CD4-positive, CD25-positive, alpha-beta regulatory T cell (primary cell): ENCODE results near the gene CCT7. TPM values are rescaled to one million over a fixed set of nuclear protein-coding genes. Genes with fewer than 3 reads are reported as not detected.

ENCODE experiments used
- ATAC-seq, 2 donors: fragments of 150-1000 bp; cut with Tn5 transposase; one replicate each; pipeline ENCODE4 v1.10.0; 2021; ENCODE audit warnings: low read depth in 2 of 2, moderate number of reproducible peaks in 2 of 2, moderate library complexity in 1 of 2
- DNase-seq, 3 donors: peaks; one replicate each; pipeline versions ENCODE4 v3.0.0 to v3.0.0-alpha.2; 2012 to 2022; ENCODE audit warnings: mixed read lengths in 1 of 3
- H3K27ac ChIP-seq: one replicate; pipeline ENCODE4 v1.7.0; 2013; ENCODE audit warnings: mild to moderate bottlenecking, low read length; ENCODE audit not compliant: insufficient read depth, poor library complexity, severe bottlenecking
- H3K27me3 ChIP-seq: one replicate; pipeline ENCODE4 v1.7.0; 2013; ENCODE audit warnings: low read length; ENCODE audit not compliant: control insufficient read depth, insufficient read depth
- H3K36me3 ChIP-seq: one replicate; pipeline ENCODE4 v1.7.0; 2013; ENCODE audit warnings: mild to moderate bottlenecking, low read length, moderate library complexity; ENCODE audit not compliant: control insufficient read depth, insufficient read depth
- H3K4me1 ChIP-seq: 2 replicates; pipeline ENCODE4 v1.7.0; 2013; ENCODE audit warnings: mild to moderate bottlenecking, low read length; ENCODE audit not compliant: insufficient read depth, control insufficient read depth, poor library complexity, severe bottlenecking
- H3K4me3 ChIP-seq: one replicate; pipeline ENCODE4 v1.7.0; 2013; ENCODE audit warnings: low read depth, mild to moderate bottlenecking, low read length, moderate library complexity
- H3K9me3 ChIP-seq, 2 experiments: 1 replicate in 1 of 2; 2 replicates in 1 of 2; pipeline ENCODE4 v1.7.0; 2013; ENCODE audit warnings: low read length in 2 of 2, mild to moderate bottlenecking in 1 of 2, moderate library complexity in 1 of 2; ENCODE audit not compliant: control insufficient read depth in 2 of 2
- H3K27ac Mint-ChIP-seq, 3 donors: one replicate each; pipeline ENCODE4 v1.8.0; 2020 to 2022; ENCODE audit warnings: mild to moderate bottlenecking in 3 of 3, mixed read lengths in 3 of 3, moderate library complexity in 2 of 3
- H3K27me3 Mint-ChIP-seq: one replicate; pipeline ENCODE4 v1.8.0; 2022; ENCODE audit warnings: mild to moderate bottlenecking, mixed read lengths
- H3K36me3 Mint-ChIP-seq: one replicate; pipeline ENCODE4 v1.8.0; 2020; ENCODE audit warnings: mixed read lengths
- H3K4me1 Mint-ChIP-seq, 4 donors: one replicate each; pipeline ENCODE4 v1.8.0; 2020 to 2022; ENCODE audit warnings: mixed read lengths in 4 of 4, mild to moderate bottlenecking in 1 of 4
- H3K4me3 Mint-ChIP-seq, 4 donors: one replicate each; pipeline ENCODE4 v1.8.0; 2020 to 2022; ENCODE audit warnings: mild to moderate bottlenecking in 4 of 4, mixed read lengths in 4 of 4, moderate library complexity in 3 of 4
- H3K9me3 Mint-ChIP-seq, 7 donors: one replicate each; pipeline ENCODE4 v1.8.0; 2020 to 2022; ENCODE audit warnings: mixed read lengths in 7 of 7, mild to moderate bottlenecking in 3 of 7, moderate library complexity in 2 of 7
- polyA plus RNA-seq, 4 donors: library from polyadenylated mRNA; unstranded; fragments of 300-500 nt; fragmentation: Illumina TruSeq; gene quantifications; one replicate each; pipeline ENCODE4 v1.2.3, GENCODE V29; 2021
- total RNA-seq: library from RNA; stranded (reverse); gene quantifications from one replicate; pipeline ENCODE4 v1.2.3, GENCODE V29; 2022

The CCT7 gene
- total and polyA plus RNA-seq, 5 donors from 2014 or later: 114 to 287 (median 275) TPM

GRCh38 chr2:73297151-73297559, 63.0 kb downstream of the CCT7 start:
- ATAC-seq (no peak), DNase-seq (no peak)
- Mint-ChIP-seq H3K9me3 (peaks cover 0 to 6% (median 0%) of the 10 kb centered on the region in 7 donors), H3K27me3 (peaks cover 74% of the 10 kb centered on the region), H3K4me3 (no peak overlapping the region), H3K4me1 (peaks cover 0 to 7% (median 2%) of the 10 kb centered on the region in 4 donors), H3K27ac (no peak overlapping the region), H3K36me3 (no peaks in the 10 kb centered on the region)
- H3K4me1 ChIP-seq: peaks cover 20% of the 10 kb centered on the region
- H3K27me3 ChIP-seq: peaks cover 51% of the 10 kb centered on the region
- H3K27ac ChIP-seq: no peak overlapping the region
- no peaks in the 10 kb centered on the region for H3K36me3 ChIP-seq
- H3K9me3 ChIP-seq: peaks cover 3% of the 10 kb centered on the region in 2 experiments
- no peak overlapping the region for H3K4me3 ChIP-seq

- H3K36me3 Mint-ChIP-seq: no peaks in the 10 kb centered on the region
- H3K4me3 Mint-ChIP-seq: no peak overlapping the region
- H3K27me3 Mint-ChIP-seq: peaks cover 74% of the 10 kb centered on the region
- DNase-seq (no peak), ATAC-seq (no peak)
- Histone ChIP-seq H3K9me3 (peaks cover 3% of the 10 kb centered on the region in 2 experiments), H3K4me3 (no peak overlapping the region), H3K27me3 (peaks cover 52% of the 10 kb centered on the region), H3K36me3 (no peaks in the 10 kb centered on the region), H3K27ac (no peak overlapping the region), H3K4me1 (peaks cover 15% of the 10 kb centered on the region)
- H3K4me1 Mint-ChIP-seq: peaks cover 0 to 5% (median under 1%) of the 10 kb centered on the region in 4 donors
- H3K9me3 Mint-ChIP-seq: peaks cover 0 to 6% (median 0%) of the 10 kb centered on the region in 7 donors
- no peak overlapping the region for H3K27ac Mint-ChIP-seq
These were observed 63.5 kb downstream of the CCT7 start for GRCh38 chr2:73297586-73297985.

- Mint-ChIP-seq H3K27ac (no peak overlapping the region), H3K4me3 (no peak overlapping the region), H3K9me3 (no peaks in the 10 kb centered on the region), H3K36me3 (no peaks in the 10 kb centered on the region), H3K4me1 (no peaks in the 10 kb centered on the region), H3K27me3 (peaks cover 66% of the 10 kb centered on the region)
- Histone ChIP-seq H3K27ac (no peak overlapping the region), H3K27me3 (peaks cover 38% of the 10 kb centered on the region), H3K9me3 (no peaks in the 10 kb centered on the region), H3K4me1 (no peaks in the 10 kb centered on the region), H3K36me3 (no peaks in the 10 kb centered on the region), H3K4me3 (no peak overlapping the region)
- ATAC-seq (no peak), DNase-seq (no peak)
These were observed 66.8 kb downstream of the CCT7 start for GRCh38 chr2:73300926-73301325.

DNA sequence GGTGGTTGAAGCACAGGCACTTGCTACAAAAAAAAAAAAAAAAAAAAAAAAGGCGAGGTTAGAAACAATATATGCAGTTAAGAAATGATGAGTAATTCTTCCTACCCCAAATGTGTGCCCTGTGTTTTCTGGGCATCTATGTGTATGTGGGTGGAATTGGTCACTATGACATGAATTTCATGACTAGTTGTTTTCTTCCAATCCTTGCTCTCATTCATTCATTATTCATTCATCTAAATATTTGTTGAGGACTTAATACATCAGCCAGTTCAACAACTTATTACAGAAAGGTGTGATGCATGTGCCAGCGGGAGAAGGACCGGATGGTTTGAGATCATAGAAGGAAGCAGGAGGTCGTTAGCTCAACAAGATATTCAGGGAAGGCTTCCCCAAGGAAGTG, 67.5 kb downstream of the CCT7 start:
- Mint-ChIP-seq H3K36me3 (no peaks in the 10 kb centered on the region), H3K9me3 (peaks cover 0 to 1% (median 0%) of the 10 kb centered on the region in 7 donors), H3K4me3 (no peak overlapping the region), H3K4me1 (no peaks in the 10 kb centered on the region), H3K27ac (no peak overlapping the region), H3K27me3 (peaks cover 59% of the 10 kb centered on the region)
- no peak overlapping the region for H3K4me3 ChIP-seq
- H3K27me3 ChIP-seq: peaks cover 31% of the 10 kb centered on the region
- no peaks in the 10 kb centered on the region for H3K4me1 ChIP-seq
- no peaks in the 10 kb centered on the region for H3K9me3 ChIP-seq
- no peaks in the 10 kb centered on the region for H3K36me3 ChIP-seq
- H3K27ac ChIP-seq: no peak overlapping the region
- DNase-seq (no peak), ATAC-seq (no peak)

Other genes with a start within 250 kb of the CCT7 start
- gene SFXN5, start 162.6 kb upstream of the CCT7 start, total RNA-seq: 8.0 TPM
- 1 to 10 TPM; 1.0 to 2.0 (median 1.7) TPM for gene SFXN5, start 162.6 kb upstream of the CCT7 start, polyA plus RNA-seq
- 30.8 TPM for gene RAB11FIP5, start 121.4 kb upstream of the CCT7 start, total RNA-seq
- 10 to 100 TPM; 15.4 to 24.0 (median 19.7) TPM for gene RAB11FIP5, start 121.4 kb upstream of the CCT7 start, polyA plus RNA-seq
- not detected for gene NOTO, start 31.7 kb upstream of the CCT7 start, total RNA-seq
- gene NOTO, start 31.7 kb upstream of the CCT7 start, polyA plus RNA-seq: not detected
- gene SMYD5, start 20.1 kb upstream of the CCT7 start, total RNA-seq: 30.3 TPM
- gene SMYD5, start 20.1 kb upstream of the CCT7 start, polyA plus RNA-seq: 10 to 100 TPM; 13.8 to 20.9 (median 17.7) TPM
- gene PRADC1, start 1.1 kb upstream of the CCT7 start, total RNA-seq: 7.0 TPM
- gene PRADC1, start 1.1 kb upstream of the CCT7 start, polyA plus RNA-seq: 10 to 100 TPM; 29.0 to 35.3 (median 32.7) TPM
- 17.4 TPM for gene FBXO41, start 50.2 kb downstream of the CCT7 start, total RNA-seq
- gene FBXO41, start 50.2 kb downstream of the CCT7 start, polyA plus RNA-seq: 1 to 10 TPM in 2 of 4 donors, under 1 TPM in 2; 0.51 to 1.1 (median 0.95) TPM
- gene EGR4, start 59.2 kb downstream of the CCT7 start, total RNA-seq: 0.69 TPM
- gene EGR4, start 59.2 kb downstream of the CCT7 start, polyA plus RNA-seq: not detected
- 29.3 TPM for gene ALMS1, start 151.5 kb downstream of the CCT7 start, total RNA-seq
- 1 to 10 TPM; 1.6 to 3.0 (median 2.6) TPM for gene ALMS1, start 151.5 kb downstream of the CCT7 start, polyA plus RNA-seq